Testis (tissue), 2 donors: Measurements from ENCODE around the gene CTPS1.

ENCODE experiments used
- POLR2A ChIP-seq: fragments of 450-650 bp; IDR thresholded peaks from one replicate; pipeline ENCODE4 v1.6.1; 2017; ENCODE audit warnings: antibody characterized with exemption, mild to moderate bottlenecking, moderate library complexity
- TF ChIP-seq, protein P1 (sequence below), 3 experiments: fragments of 450-650 bp in 2 of 3; fragments of 200-600 bp in 1 of 3; sonication (generic) in 1 of 3; IDR thresholded peaks; one replicate each; pipeline ENCODE4 v1.5.1; 2016 to 2019; ENCODE audit warnings: antibody characterized with exemption in 3 of 3, mild to moderate bottlenecking in 2 of 3, moderate library complexity in 1 of 3

DNA sequence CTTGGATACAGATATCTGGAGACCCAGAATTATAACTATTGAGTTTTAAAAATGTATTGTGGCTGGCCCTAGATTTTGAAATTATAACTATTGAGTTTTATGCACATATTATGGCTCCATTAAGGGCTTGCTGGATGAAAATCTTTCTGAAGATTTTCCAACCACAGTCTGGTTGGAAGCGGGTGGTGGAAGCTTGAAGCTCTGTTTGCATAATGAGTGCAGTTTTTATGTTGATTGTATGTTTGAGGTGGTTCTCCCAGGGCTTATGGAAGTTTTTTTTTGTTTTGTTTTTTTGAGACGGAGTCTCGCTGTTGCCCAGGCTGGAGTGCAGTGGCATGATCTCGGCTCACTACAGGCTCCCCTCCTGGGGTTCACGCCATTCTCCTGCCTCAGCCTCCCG lies 10.1 kb upstream of the CTPS1 start:
- TF ChIP-seq, protein P1, sequence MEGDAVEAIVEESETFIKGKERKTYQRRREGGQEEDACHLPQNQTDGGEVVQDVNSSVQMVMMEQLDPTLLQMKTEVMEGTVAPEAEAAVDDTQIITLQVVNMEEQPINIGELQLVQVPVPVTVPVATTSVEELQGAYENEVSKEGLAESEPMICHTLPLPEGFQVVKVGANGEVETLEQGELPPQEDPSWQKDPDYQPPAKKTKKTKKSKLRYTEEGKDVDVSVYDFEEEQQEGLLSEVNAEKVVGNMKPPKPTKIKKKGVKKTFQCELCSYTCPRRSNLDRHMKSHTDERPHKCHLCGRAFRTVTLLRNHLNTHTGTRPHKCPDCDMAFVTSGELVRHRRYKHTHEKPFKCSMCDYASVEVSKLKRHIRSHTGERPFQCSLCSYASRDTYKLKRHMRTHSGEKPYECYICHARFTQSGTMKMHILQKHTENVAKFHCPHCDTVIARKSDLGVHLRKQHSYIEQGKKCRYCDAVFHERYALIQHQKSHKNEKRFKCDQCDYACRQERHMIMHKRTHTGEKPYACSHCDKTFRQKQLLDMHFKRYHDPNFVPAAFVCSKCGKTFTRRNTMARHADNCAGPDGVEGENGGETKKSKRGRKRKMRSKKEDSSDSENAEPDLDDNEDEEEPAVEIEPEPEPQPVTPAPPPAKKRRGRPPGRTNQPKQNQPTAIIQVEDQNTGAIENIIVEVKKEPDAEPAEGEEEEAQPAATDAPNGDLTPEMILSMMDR (IDR thresholded peaks at IDR 0.05), result no peak
- no peak for TF ChIP-seq POLR2A
